Measurements from ENCODE around the gene SAMD13.
"Not testable (repeated sequence)": the region's sequence is repeated elsewhere in the genome, so short reads cannot be mapped to it uniquely, and the experiment has no call there.

The SAMD13 gene

DNA sequence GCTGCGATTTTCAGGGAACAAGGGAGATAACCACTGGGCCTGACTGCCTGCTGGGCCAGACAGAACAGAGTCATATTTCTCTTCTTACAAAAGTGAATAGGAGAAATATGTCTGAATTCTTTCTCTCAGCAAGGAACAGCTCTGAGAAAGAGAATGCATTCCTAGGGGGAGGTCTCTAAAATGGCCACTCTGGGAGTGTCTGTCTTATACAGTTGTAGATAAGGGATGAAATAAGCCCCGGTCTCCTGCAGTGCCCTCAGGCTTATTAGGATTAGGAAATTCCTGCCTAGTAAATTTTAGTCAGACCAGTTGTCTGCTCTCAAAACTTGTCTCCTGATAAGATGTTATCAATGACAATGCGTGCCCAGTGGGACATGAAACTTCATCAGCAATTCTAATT lies 14.1 kb upstream of the SAMD13 start:
- not testable (repeated sequence) for H2BK15ac ChIP-seq (replicated peaks; ENCODE audit: low read depth); H4K5ac ChIP-seq (ENCODE audit: low read length); H3K4ac ChIP-seq (ENCODE audit: low read depth, low read length); H3K9ac ChIP-seq (ENCODE audit: low read length); H3K27ac ChIP-seq (ENCODE audit: low read depth, low read length); H3K27me3 ChIP-seq (ENCODE audit: insufficient read depth, low read length, poor library complexity); H3K36me3 ChIP-seq (ENCODE audit: control insufficient read depth, insufficient read depth, low read length); H2BK120ac ChIP-seq (ENCODE audit: low read depth, low read length); H3K4me3 ChIP-seq (ENCODE audit: low read length); H3K56ac ChIP-seq (ENCODE audit: low read length); H3K4me2 ChIP-seq (ENCODE audit: low read length); H4K8ac ChIP-seq (ENCODE audit: low read depth, low read length); H3K4me1 ChIP-seq (ENCODE audit: control insufficient read depth, low read depth, low read length); H2BK5ac ChIP-seq (ENCODE audit: low read length); H3K18ac ChIP-seq (ENCODE audit: low read length); H3K79me2 ChIP-seq (ENCODE audit: control insufficient read depth, insufficient read depth, low read length); H3K23ac ChIP-seq (ENCODE audit: low read length); H3K79me1 ChIP-seq (ENCODE audit: low read length); H2AK5ac ChIP-seq (ENCODE audit: low read length)
- WGBS (ENCODE audit: extremely low coverage, insufficient coverage, low lambda C conversion rate) = no CpG with 5 or more reads among the region's 3 CpGs
- DNase-seq = peak; percentile 38

DNA sequence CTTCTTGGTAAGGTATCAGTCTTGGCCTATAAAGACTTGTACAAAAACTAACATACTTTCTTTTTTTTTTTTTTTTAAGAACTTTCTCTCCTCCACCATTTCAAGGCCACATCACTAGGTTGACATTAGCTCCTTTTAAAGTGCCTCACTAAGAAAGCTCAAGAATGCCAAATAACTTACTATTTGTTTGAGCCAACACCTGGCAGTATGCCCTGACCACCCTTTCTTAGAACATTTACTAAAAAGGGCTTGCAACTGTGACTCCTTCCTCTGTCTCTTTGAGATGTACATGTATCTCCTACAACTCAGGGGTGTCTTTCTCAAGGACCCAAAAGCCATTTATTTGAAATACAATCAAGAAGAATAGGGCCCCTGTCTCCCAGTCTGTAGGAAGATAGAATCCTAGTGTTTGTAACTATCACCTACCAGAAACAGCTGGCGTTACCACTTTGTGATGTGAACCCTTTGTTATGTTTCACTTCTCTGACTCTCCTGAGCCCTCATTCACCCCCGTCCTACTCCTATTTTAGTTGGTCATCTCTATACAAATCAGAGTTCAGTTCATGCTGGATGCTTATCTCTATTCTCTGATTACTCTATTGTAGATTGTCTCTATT lies 12.2 kb upstream of the SAMD13 start:
- Histone ChIP-seq H3K36me3 (ENCODE audit: control insufficient read depth, insufficient read depth, low read length) (no peaks in the 10 kb centered on the region), H2BK120ac (ENCODE audit: low read depth, low read length) (no peak overlapping the region), H3K18ac (ENCODE audit: low read length) (no peak overlapping the region), H3K27me3 (ENCODE audit: insufficient read depth, low read length, poor library complexity) (no peaks in the 10 kb centered on the region), H3K4ac (ENCODE audit: low read depth, low read length) (no peak overlapping the region), H3K79me1 (ENCODE audit: low read length) (no peaks in the 10 kb centered on the region), H4K5ac (ENCODE audit: low read length) (no peak overlapping the region), H3K27ac (ENCODE audit: low read depth, low read length) (no peak overlapping the region), H3K4me1 (ENCODE audit: control insufficient read depth, low read depth, low read length) (no peaks in the 10 kb centered on the region), H3K79me2 (ENCODE audit: control insufficient read depth, insufficient read depth, low read length) (no peaks in the 10 kb centered on the region), H2BK5ac (ENCODE audit: low read length) (no peak overlapping the region), H3K4me3 (ENCODE audit: low read length) (no peak overlapping the region), H3K9ac (ENCODE audit: low read length) (no peak overlapping the region), H2BK15ac (replicated peaks; ENCODE audit: low read depth) (no peak overlapping the region), H4K8ac (ENCODE audit: low read depth, low read length) (no peak overlapping the region), H3K56ac (ENCODE audit: low read length) (no peak overlapping the region), H2AK5ac (ENCODE audit: low read length) (no peak overlapping the region), H3K4me2 (ENCODE audit: low read length) (no peak overlapping the region), H3K23ac (ENCODE audit: low read length) (no peak overlapping the region)
- WGBS (ENCODE audit: extremely low coverage, insufficient coverage, low lambda C conversion rate) = no CpG with 5 or more reads among the region's 2 CpGs
- DNase-seq = no peak

DNA sequence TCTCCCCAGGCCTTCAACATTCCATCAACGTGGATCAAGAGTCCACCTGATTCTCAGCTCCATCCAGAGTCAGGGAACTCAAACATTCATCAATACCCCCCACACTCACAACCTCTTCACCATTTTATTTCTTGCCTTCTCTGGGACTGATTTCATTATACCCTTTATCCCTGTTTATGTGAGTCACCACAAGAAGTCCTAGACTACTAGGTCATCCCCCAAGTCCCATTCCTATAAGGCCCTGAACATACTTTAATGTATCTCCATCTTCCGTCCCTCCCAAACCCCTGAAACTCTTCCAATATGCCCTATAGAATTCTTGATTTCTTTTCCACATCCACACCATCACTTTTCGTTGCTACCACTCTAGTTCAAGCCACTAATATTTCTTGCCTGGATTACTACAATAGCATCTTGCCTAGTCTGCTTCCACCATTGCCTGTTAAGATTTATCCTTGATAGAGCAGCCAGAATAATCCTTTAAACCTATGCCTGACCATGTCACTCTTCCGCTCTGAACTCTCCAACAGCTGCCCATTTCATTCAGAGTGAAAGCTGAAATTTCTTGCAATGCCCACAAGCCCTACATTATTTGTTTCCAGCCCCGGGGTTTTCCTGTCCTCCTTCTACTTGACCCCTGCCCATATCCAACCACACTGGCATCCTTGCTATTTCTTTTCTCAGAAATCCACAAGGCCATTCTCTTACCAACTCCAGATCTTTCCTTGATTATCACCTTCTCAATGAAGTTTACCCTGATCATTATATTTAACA lies 9.4 kb upstream of the SAMD13 start:
- no peak overlapping the region for H3K4me3 ChIP-seq (ENCODE audit: low read length)
- no peak overlapping the region for H3K27ac ChIP-seq (ENCODE audit: low read depth, low read length)
- H4K5ac ChIP-seq (ENCODE audit: low read length) = no peak overlapping the region
- no peak for DNase-seq
- no peaks in the 10 kb centered on the region for H3K79me2 ChIP-seq (ENCODE audit: control insufficient read depth, insufficient read depth, low read length)
- no peaks in the 10 kb centered on the region for H3K27me3 ChIP-seq (ENCODE audit: insufficient read depth, low read length, poor library complexity)
- no peaks in the 10 kb centered on the region for H3K36me3 ChIP-seq (ENCODE audit: control insufficient read depth, insufficient read depth, low read length)
- no peak overlapping the region for H3K18ac ChIP-seq (ENCODE audit: low read length)
- H3K4me1 ChIP-seq (ENCODE audit: control insufficient read depth, low read depth, low read length) = no peaks in the 10 kb centered on the region
- H2BK5ac ChIP-seq (ENCODE audit: low read length) = no peak overlapping the region
- no peak overlapping the region for H3K56ac ChIP-seq (ENCODE audit: low read length)
- no peak overlapping the region for H3K4ac ChIP-seq (ENCODE audit: low read depth, low read length)
- H2AK5ac ChIP-seq (ENCODE audit: low read length) = no peak overlapping the region
- no peak overlapping the region for H3K4me2 ChIP-seq (ENCODE audit: low read length)
- no peak overlapping the region for H3K23ac ChIP-seq (ENCODE audit: low read length)
- H3K9ac ChIP-seq (ENCODE audit: low read length) = no peak overlapping the region
- H2BK120ac ChIP-seq (ENCODE audit: low read depth, low read length) = no peak overlapping the region
- no peaks in the 10 kb centered on the region for H3K79me1 ChIP-seq (ENCODE audit: low read length)
- H2BK15ac ChIP-seq (replicated peaks; ENCODE audit: low read depth) = no peak overlapping the region
- no CpG with 5 or more reads among the region's 5 CpGs for WGBS (ENCODE audit: extremely low coverage, insufficient coverage, low lambda C conversion rate)
- H4K8ac ChIP-seq (ENCODE audit: low read depth, low read length) = no peak overlapping the region

GRCh38 chr1:84293766-84294165 lies 7.7 kb upstream of the SAMD13 start:
- Histone ChIP-seq H3K9ac (ENCODE audit: low read length) (no peak overlapping the region), H2BK120ac (ENCODE audit: low read depth, low read length) (no peak overlapping the region), H3K18ac (ENCODE audit: low read length) (no peak overlapping the region), H3K23ac (ENCODE audit: low read length) (no peak overlapping the region), H3K56ac (ENCODE audit: low read length) (no peak overlapping the region), H3K4ac (ENCODE audit: low read depth, low read length) (no peak overlapping the region), H3K79me2 (ENCODE audit: control insufficient read depth, insufficient read depth, low read length) (no peaks in the 10 kb centered on the region), H3K27me3 (ENCODE audit: insufficient read depth, low read length, poor library complexity) (no peaks in the 10 kb centered on the region), H3K4me1 (ENCODE audit: control insufficient read depth, low read depth, low read length) (no peaks in the 10 kb centered on the region), H3K27ac (ENCODE audit: low read depth, low read length) (no peak overlapping the region), H3K4me2 (ENCODE audit: low read length) (no peak overlapping the region), H2AK5ac (ENCODE audit: low read length) (no peak overlapping the region), H2BK15ac (replicated peaks; ENCODE audit: low read depth) (no peak overlapping the region), H4K5ac (ENCODE audit: low read length) (no peak overlapping the region), H2BK5ac (ENCODE audit: low read length) (no peak overlapping the region), H4K8ac (ENCODE audit: low read depth, low read length) (no peak overlapping the region), H3K79me1 (ENCODE audit: low read length) (no peaks in the 10 kb centered on the region), H3K36me3 (ENCODE audit: control insufficient read depth, insufficient read depth, low read length) (no peaks in the 10 kb centered on the region), H3K4me3 (ENCODE audit: low read length) (no peak overlapping the region)
- DNase-seq = no peak
- WGBS (ENCODE audit: extremely low coverage, insufficient coverage, low lambda C conversion rate) = no CpG with 5 or more reads among the region's 2 CpGs

GRCh38 chr1:84294751-84295150 lies 6.8 kb upstream of the SAMD13 start:
- Histone ChIP-seq H3K4me1 (ENCODE audit: control insufficient read depth, low read depth, low read length) (no peaks in the 10 kb centered on the region), H3K56ac (ENCODE audit: low read length) (no peak overlapping the region), H4K5ac (ENCODE audit: low read length) (no peak overlapping the region), H3K36me3 (ENCODE audit: control insufficient read depth, insufficient read depth, low read length) (no peaks in the 10 kb centered on the region), H3K9ac (ENCODE audit: low read length) (no peak overlapping the region), H3K4me3 (ENCODE audit: low read length) (no peak overlapping the region), H2BK120ac (ENCODE audit: low read depth, low read length) (no peak overlapping the region), H3K27me3 (ENCODE audit: insufficient read depth, low read length, poor library complexity) (no peaks in the 10 kb centered on the region), H3K4ac (ENCODE audit: low read depth, low read length) (no peak overlapping the region), H4K8ac (ENCODE audit: low read depth, low read length) (no peak overlapping the region), H2BK5ac (ENCODE audit: low read length) (no peak overlapping the region), H3K4me2 (ENCODE audit: low read length) (no peak overlapping the region), H3K79me1 (ENCODE audit: low read length) (no peaks in the 10 kb centered on the region), H3K79me2 (ENCODE audit: control insufficient read depth, insufficient read depth, low read length) (no peaks in the 10 kb centered on the region), H3K18ac (ENCODE audit: low read length) (no peak overlapping the region), H3K23ac (ENCODE audit: low read length) (no peak overlapping the region), H2AK5ac (ENCODE audit: low read length) (no peak overlapping the region), H3K27ac (ENCODE audit: low read depth, low read length) (no peak overlapping the region), H2BK15ac (replicated peaks; ENCODE audit: low read depth) (no peak overlapping the region)
- DNase-seq = no peak
- WGBS (ENCODE audit: extremely low coverage, insufficient coverage, low lambda C conversion rate) = no CpG with 5 or more reads among the region's 3 CpGs

All from mesendoderm (in vitro differentiated cells).